HG02885 (cell line): ENCODE results near the gene KRT25.
"Not testable (repeated sequence)": the region's sequence is repeated elsewhere in the genome, so short reads cannot be mapped to it uniquely, and the experiment has no call there.

Experiments used
- ATAC-seq: cut with Tn5 transposase; IDR thresholded peaks from one replicate; pipeline ENCODE4 v1.9.1; 2021; ENCODE audit warnings: mild to moderate bottlenecking; ENCODE audit not compliant: unreplicated experiment, poor library complexity

The KRT25 gene

GRCh38 chr17:40760105-40761016 lies 5.2 kb upstream of the KRT25 start:
- no peak for ATAC-seq

GRCh38 chr17:40753804-40754203 lies 1.3 kb downstream of the KRT25 start:
- ATAC-seq, result no peak

GRCh38 chr17:40751065-40751464 lies 4.1 kb downstream of the KRT25 start:
- no peak for ATAC-seq

- ATAC-seq, result no peak
Observed at GRCh38 chr17:40750391-40750790, 4.7 kb downstream of the KRT25 start.

- ATAC-seq, result not testable (repeated sequence)
Observed at GRCh38 chr17:40748666-40749065, 6.5 kb downstream of the KRT25 start.

- ATAC-seq, result no peak
Observed at GRCh38 chr17:40738553-40738952, 16.6 kb downstream of the KRT25 start.

- no peak for ATAC-seq
Observed at GRCh38 chr17:40735016-40735415, 20.1 kb downstream of the KRT25 start.

GRCh38 chr17:40734018-40734417 lies 21.1 kb downstream of the KRT25 start:
- ATAC-seq, result no peak

GRCh38 chr17:40730970-40731369 lies 24.2 kb downstream of the KRT25 start:
- no peak for ATAC-seq

GRCh38 chr17:40727447-40728231 lies 27.5 kb downstream of the KRT25 start:
- no peak for ATAC-seq

GRCh38 chr17:40726919-40727318 lies 28.2 kb downstream of the KRT25 start:
- no peak for ATAC-seq

- no peak for ATAC-seq
Observed at GRCh38 chr17:40724656-40725055, 30.5 kb downstream of the KRT25 start.

GRCh38 chr17:40722241-40722640 lies 32.9 kb downstream of the KRT25 start:
- no peak for ATAC-seq

- no peak for ATAC-seq
Observed at GRCh38 chr17:40720899-40721298, 34.2 kb downstream of the KRT25 start.

GRCh38 chr17:40718930-40719329 lies 36.2 kb downstream of the KRT25 start:
- ATAC-seq, result no peak

GRCh38 chr17:40717776-40718175 lies 37.4 kb downstream of the KRT25 start:
- no peak for ATAC-seq

GRCh38 chr17:40714473-40714872 lies 40.7 kb downstream of the KRT25 start:
- no peak for ATAC-seq

- no peak for ATAC-seq
Observed at GRCh38 chr17:40707745-40708144, 47.4 kb downstream of the KRT25 start.

GRCh38 chr17:40705584-40705983 lies 49.5 kb downstream of the KRT25 start:
- no peak for ATAC-seq

GRCh38 chr17:40703652-40704051 lies 51.5 kb downstream of the KRT25 start, which contains the start of gene KRT24:
KRT24 (minus strand) TSS chr17:40703752; CDS start chr17:40703693, 59 bp downstream.
- ATAC-seq, result no peak

- ATAC-seq, result no peak
Observed at GRCh38 chr17:40702271-40702670, 52.9 kb downstream of the KRT25 start.
